Mammary epithelial cell (primary cell): Measurements from ENCODE around the gene PSENEN.

Experiments used
- CTCF ChIP-seq, 2 donors: IDR thresholded peaks in 1 of 2; conservative IDR thresholded peaks in 1 of 2; 2 replicates each; pipeline ENCODE4 v1.5.1; 2011 to 2012; ENCODE audit warnings: inconsistent platforms in 2 of 2, low read length in 2 of 2, mild to moderate bottlenecking in 2 of 2, control low read depth in 1 of 2, low read depth in 1 of 2; ENCODE audit not compliant: insufficient read depth in 1 of 2; ENCODE audit errors: extremely low read depth in 1 of 2
- EZH2 ChIP-seq: IDR thresholded peaks from 2 replicates; pipeline ENCODE4 v1.6.1; 2012; ENCODE audit warnings: low read length, inconsistent platforms, borderline replicate concordance

- TF ChIP-seq CTCF (conservative IDR thresholded peaks at IDR 0.05 in 1 of 2, IDR thresholded peaks at IDR 0.05 in 1 of 2; ENCODE audit: extremely low read depth in 1 of 2, insufficient read depth in 1 of 2, low read depth in 1 of 2, low read length in 2 of 2) (no peak), EZH2 (no peak)
These were observed 31.8 kb downstream of the PSENEN start for GRCh38 chr19:35777086-35777841.
